ENCODE data around the gene ITGA11.

Gene ITGA11

GRCh38 chr15:68384451-68385239, 47.3 kb downstream of the ITGA11 start:
- in situ Hi-C loops (cut with HindIII; ENCODE audit: low pct_ligation_motif_present, low pct_unique_long_range_greater_than_20kb, low sequenced_read_pairs) = no loop called here
- DNase-seq = peak; percentile 82

GRCh38 chr15:68383161-68384074, 48.5 kb downstream of the ITGA11 start:
- in situ Hi-C loops (cut with HindIII; ENCODE audit: low pct_ligation_motif_present, low pct_unique_long_range_greater_than_20kb, low sequenced_read_pairs) = no loop called here
- DNase-seq = peak; percentile 54

- in situ Hi-C loops (cut with HindIII; ENCODE audit: low pct_ligation_motif_present, low pct_unique_long_range_greater_than_20kb, low sequenced_read_pairs) = no loop called here
- no peak for DNase-seq
Observed at GRCh38 chr15:68382286-68383007, 49.5 kb downstream of the ITGA11 start.

- DNase-seq = no peak
- in situ Hi-C loops (cut with HindIII; ENCODE audit: low pct_ligation_motif_present, low pct_unique_long_range_greater_than_20kb, low sequenced_read_pairs) = no loop called here
Observed at GRCh38 chr15:68380456-68380855, 51.5 kb downstream of the ITGA11 start.

- DNase-seq = no peak
- in situ Hi-C loops (cut with HindIII; ENCODE audit: low pct_ligation_motif_present, low pct_unique_long_range_greater_than_20kb, low sequenced_read_pairs) = no loop called here
Observed at GRCh38 chr15:68379759-68380290, 52.1 kb downstream of the ITGA11 start.

- DNase-seq = no peak
- in situ Hi-C loops (cut with HindIII; ENCODE audit: low pct_ligation_motif_present, low pct_unique_long_range_greater_than_20kb, low sequenced_read_pairs) = no loop called here
Observed at GRCh38 chr15:68379058-68379758, 52.8 kb downstream of the ITGA11 start.

- in situ Hi-C loops (cut with HindIII; ENCODE audit: low pct_ligation_motif_present, low pct_unique_long_range_greater_than_20kb, low sequenced_read_pairs) = no loop called here
- DNase-seq = no peak
Observed at GRCh38 chr15:68378595-68378994, 53.4 kb downstream of the ITGA11 start.

GRCh38 chr15:68377766-68378165, 54.2 kb downstream of the ITGA11 start:
- in situ Hi-C loops (cut with HindIII; ENCODE audit: low pct_ligation_motif_present, low pct_unique_long_range_greater_than_20kb, low sequenced_read_pairs) = no loop called here
- no peak for DNase-seq

GRCh38 chr15:68376447-68377060, 55.4 kb downstream of the ITGA11 start:
- in situ Hi-C loops (cut with HindIII; ENCODE audit: low pct_ligation_motif_present, low pct_unique_long_range_greater_than_20kb, low sequenced_read_pairs) = no loop called here
- no peak for DNase-seq

- in situ Hi-C loops (cut with HindIII; ENCODE audit: low pct_ligation_motif_present, low pct_unique_long_range_greater_than_20kb, low sequenced_read_pairs) = no loop called here
Observed at GRCh38 chr15:68375716-68376220, 56.2 kb downstream of the ITGA11 start.

GRCh38 chr15:68375191-68375631, 56.8 kb downstream of the ITGA11 start:
- in situ Hi-C loops (cut with HindIII; ENCODE audit: low pct_ligation_motif_present, low pct_unique_long_range_greater_than_20kb, low sequenced_read_pairs) = no loop called here
- no peak for DNase-seq

More at GRCh38 chr15:68375716-68376220, 56.2 kb downstream of the ITGA11 start:
- DNase-seq = no peak

GRCh38 chr15:68374168-68374745, 57.7 kb downstream of the ITGA11 start:
- DNase-seq = no peak
- in situ Hi-C loops (cut with HindIII; ENCODE audit: low pct_ligation_motif_present, low pct_unique_long_range_greater_than_20kb, low sequenced_read_pairs) = no loop called here

- in situ Hi-C loops (cut with HindIII; ENCODE audit: low pct_ligation_motif_present, low pct_unique_long_range_greater_than_20kb, low sequenced_read_pairs) = no loop called here
Observed at GRCh38 chr15:68373028-68373427, 58.9 kb downstream of the ITGA11 start.

GRCh38 chr15:68372291-68372811, 59.6 kb downstream of the ITGA11 start:
- DNase-seq = peak; percentile 45
- in situ Hi-C loops (cut with HindIII; ENCODE audit: low pct_ligation_motif_present, low pct_unique_long_range_greater_than_20kb, low sequenced_read_pairs) = no loop called here

More at GRCh38 chr15:68373028-68373427, 58.9 kb downstream of the ITGA11 start:
- no peak for DNase-seq

GRCh38 chr15:68371851-68372250, 60.1 kb downstream of the ITGA11 start:
- in situ Hi-C loops (cut with HindIII; ENCODE audit: low pct_ligation_motif_present, low pct_unique_long_range_greater_than_20kb, low sequenced_read_pairs) = no loop called here
- no peak for DNase-seq

GRCh38 chr15:68371160-68371559, 60.8 kb downstream of the ITGA11 start:
- DNase-seq = no peak
- in situ Hi-C loops (cut with HindIII; ENCODE audit: low pct_ligation_motif_present, low pct_unique_long_range_greater_than_20kb, low sequenced_read_pairs) = no loop called here

GRCh38 chr15:68370768-68371151, 61.2 kb downstream of the ITGA11 start:
- DNase-seq = no peak

More at GRCh38 chr15:68370768-68371151, 61.2 kb downstream of the ITGA11 start:
- in situ Hi-C loops (cut with HindIII; ENCODE audit: low pct_ligation_motif_present, low pct_unique_long_range_greater_than_20kb, low sequenced_read_pairs) = no loop called here
